GM12865 (cell line): ENCODE data around the gene CREB3L2.

Source experiments
- DNase-seq: peaks from one replicate; pipeline ENCODE4 v3.0.0; 2010; ENCODE audit warnings: low read depth
- H3K4me3 ChIP-seq: 2 replicates; pipeline ENCODE4 v1.5.1; 2011; ENCODE audit warnings: mild to moderate bottlenecking, low read depth, low read length, control low read depth
- CTCF ChIP-seq: IDR thresholded peaks from 2 replicates; pipeline ENCODE4 v1.5.1; 2011; ENCODE audit warnings: low read length, control low read depth, low read depth, inconsistent platforms; ENCODE audit not compliant: insufficient read depth; ENCODE audit errors: missing control alignments

Gene CREB3L2

GRCh38 chr7:137895301-137896221 is 106.3 kb downstream of the CREB3L2 start:
- DNase-seq: peak; percentile 86
- H3K4me3 ChIP-seq: 0 out of 2 replicates have a peak overlapping the region, but pooled peaks have one; percentile 2
- no peak for TF ChIP-seq CTCF

GRCh38 chr7:137893143-137893742 is 108.6 kb downstream of the CREB3L2 start:
- no peak for TF ChIP-seq CTCF
- DNase-seq: no peak
- no peak overlapping the region for H3K4me3 ChIP-seq

GRCh38 chr7:137891016-137891655 is 110.8 kb downstream of the CREB3L2 start:
- H3K4me3 ChIP-seq: no peak overlapping the region
- TF ChIP-seq CTCF: no peak
- no peak for DNase-seq

GRCh38 chr7:137890449-137890921 is 111.4 kb downstream of the CREB3L2 start:
- peak; percentile 46 for DNase-seq
- H3K4me3 ChIP-seq: no peak overlapping the region
- no peak for TF ChIP-seq CTCF

GRCh38 chr7:137888241-137888640 is 113.6 kb downstream of the CREB3L2 start:
- TF ChIP-seq CTCF: no peak
- peak; percentile 34 for DNase-seq
- no peak overlapping the region for H3K4me3 ChIP-seq

- TF ChIP-seq CTCF: no peak
- H3K4me3 ChIP-seq: no peak overlapping the region
- no peak for DNase-seq
Measured at GRCh38 chr7:137886746-137887145, 115.1 kb downstream of the CREB3L2 start.
